A549 (cell line): ENCODE data around the gene AKAP6. TPM values are rescaled to one million over a fixed set of nuclear protein-coding genes. Genes with fewer than 3 reads are reported as not detected.
A peak's percentile ranks its signal among the peaks of the same experiment; 100 is the strongest.

Experiments
- ATAC-seq, 2 experiments: fragments of 200-7000 bp in 1 of 2; fragments of >200 bp in 1 of 2; cut with Nextera tagmentation in 1 of 2; cut with Tn5 transposase in 1 of 2; 3 replicates each; pipeline versions ENCODE4 v1.8.0 to v1.9.1; 2018 to 2020; ENCODE audit warnings: mild to moderate bottlenecking in 1 of 2, moderate library complexity in 1 of 2
- CTCF ChIA-PET: fragments of 300-600 bp; sonication (Branson Sonifier 250); formaldehyde crosslinking; extraction: SDS; loops from one replicate; lab custom pipeline; 2021; ENCODE audit warnings: antibody characterized with exemption, inconsistent platforms; lab: Yijun Ruan, JAX
- POLR2A ChIA-PET: fragments of 350-600 bp; formaldehyde crosslinking; extraction: SDS; loops from one replicate; lab custom pipeline; 2021; ENCODE audit warnings: antibody characterized with exemption, inconsistent platforms; lab: Yijun Ruan, JAX
- DNase-seq, 2 experiments: peaks; one replicate each; pipeline versions ENCODE4 v3.0.0 to v3.0.0-alpha.2; 2011 to 2016; ENCODE audit warnings: low read depth in 1 of 2, low spot score in 1 of 2
- FAIRE-seq: peaks from 2 replicates; lab custom pipeline; 2011; peaks lifted over from hg19 to GRCh38; lab: Jason Lieb, UNC
- H3K27ac ChIP-seq, 2 experiments: fragments of >200 bp; sonication (Bioruptor Twin); formaldehyde crosslinking; 3 replicates each; pipeline ENCODE4 v1.5.1; 2016 to 2017
- H3K4me1 ChIP-seq: fragments of >200 bp; sonication (Bioruptor Twin); formaldehyde crosslinking; 3 replicates; pipeline ENCODE4 v1.6.1; 2016
- H3K4me2 ChIP-seq: fragments of >200 bp; sonication (Bioruptor Twin); formaldehyde crosslinking; 3 replicates; pipeline ENCODE4 v1.6.1; 2016
- H3K4me3 ChIP-seq: fragments of >200 bp; sonication (Bioruptor Twin); formaldehyde crosslinking; 3 replicates; pipeline ENCODE4 v1.5.1; 2016
- H3K9me3 ChIP-seq: fragments of >200 bp; sonication (Bioruptor Twin); formaldehyde crosslinking; 3 replicates; pipeline ENCODE4 v1.6.1; 2016
- BCL3 ChIP-seq: fragments of >200 bp; sonication (Bioruptor Twin); formaldehyde crosslinking; IDR thresholded peaks from 3 replicates; pipeline ENCODE4 v1.6.1; 2016
- CBX8 ChIP-seq: fragments of 200-600 bp; sonication (generic); IDR thresholded peaks from 2 replicates; pipeline ENCODE4 v1.6.1; 2016
- CEBPB ChIP-seq, 2 experiments: fragments of >200 bp in 1 of 2; sonication (Bioruptor Twin) in 1 of 2; formaldehyde crosslinking in 1 of 2; IDR thresholded peaks; 2 replicates each; pipeline ENCODE4 v1.6.1; 2012 to 2016
- CHD4 ChIP-seq: fragments of 200-600 bp; sonication (generic); IDR thresholded peaks from 2 replicates; pipeline ENCODE4 v1.6.1; 2016; ENCODE audit warnings: antibody characterized with exemption, mild to moderate bottlenecking, borderline replicate concordance
- CTCF ChIP-seq: fragments of >200 bp; sonication (Bioruptor Twin); formaldehyde crosslinking; IDR thresholded peaks from 3 replicates; pipeline ENCODE4 v1.5.1; 2016
- E2F6 ChIP-seq: IDR thresholded peaks from 2 replicates; pipeline ENCODE4 v1.6.1; 2012; ENCODE audit warnings: low read depth, borderline replicate concordance
- FOSB ChIP-seq: fragments of 250-450 bp; sonication (Bioruptor Pico); IDR thresholded peaks from 2 replicates; pipeline ENCODE4 v1.5.0; 2020; ENCODE audit warnings: mild to moderate bottlenecking, moderate library complexity
- FOSL2 ChIP-seq, 2 experiments: fragments of 450-650 bp in 1 of 2; fragments of >200 bp in 1 of 2; sonication (Bioruptor Twin) in 1 of 2; formaldehyde crosslinking; IDR thresholded peaks; 2 replicates each; pipeline versions ENCODE4 v1.5.0 to v1.6.1; 2016 to 2020; ENCODE audit warnings: mild to moderate bottlenecking in 1 of 2, moderate library complexity in 1 of 2
- FOXS1 ChIP-seq: fragments of 250-450 bp; sonication (Bioruptor Pico); IDR thresholded peaks from 2 replicates; pipeline ENCODE4 v1.5.0; 2020; ENCODE audit warnings: mild to moderate bottlenecking, moderate library complexity
- GATA3 ChIP-seq: IDR thresholded peaks from 2 replicates; pipeline ENCODE4 v1.6.1; 2012; ENCODE audit warnings: borderline replicate concordance
- HDAC2 ChIP-seq: fragments of 200-600 bp; sonication (generic); IDR thresholded peaks from 2 replicates; pipeline ENCODE4 v1.6.1; 2016
- HMGXB4 ChIP-seq: fragments of 250-450 bp; sonication (Bioruptor Pico); IDR thresholded peaks from 2 replicates; pipeline ENCODE4 v1.5.0; 2021; ENCODE audit warnings: mild to moderate bottlenecking, moderate library complexity, borderline replicate concordance
- JUN ChIP-seq, 2 experiments: fragments of >200 bp; sonication (Bioruptor Twin); formaldehyde crosslinking; IDR thresholded peaks; 2 replicates in 1 of 2; 3 replicates in 1 of 2; pipeline ENCODE4 v1.6.1; 2016 to 2017
- MAFK ChIP-seq: fragments of 450-650 bp; IDR thresholded peaks from 2 replicates; pipeline ENCODE4 v1.6.1; 2014; ENCODE audit not compliant: partially characterized antibody
- NR3C1 ChIP-seq: fragments of >200 bp; sonication (Bioruptor Twin); formaldehyde crosslinking; IDR thresholded peaks from 3 replicates; pipeline ENCODE4 v1.6.1; 2017
- PBX3 ChIP-seq: IDR thresholded peaks from 2 replicates; pipeline ENCODE4 v1.6.1; 2012
- POLR2AphosphoS2 ChIP-seq: conservative IDR thresholded peaks from 2 replicates; pipeline ENCODE4 v1.6.1; 2012; ENCODE audit warnings: low read length, improper control_type of control experiment, inconsistent platforms
- RAD21 ChIP-seq, 2 experiments: fragments of >200 bp in 1 of 2; sonication (Bioruptor Twin) in 1 of 2; formaldehyde crosslinking in 1 of 2; IDR thresholded peaks in 1 of 2; conservative IDR thresholded peaks in 1 of 2; 2 replicates in 1 of 2; 3 replicates in 1 of 2; pipeline ENCODE4 v1.6.1; 2012 to 2018; ENCODE audit warnings: inconsistent platforms in 1 of 2
- SMC3 ChIP-seq: fragments of >200 bp; sonication (Bioruptor Twin); formaldehyde crosslinking; IDR thresholded peaks from 3 replicates; pipeline ENCODE4 v1.6.1; 2018; ENCODE audit warnings: inconsistent platforms
- ZNF302 ChIP-seq: fragments of 250-450 bp; sonication (Bioruptor Pico); IDR thresholded peaks from 2 replicates; pipeline ENCODE4 v1.9.0; 2021; ENCODE audit warnings: inconsistent platforms, mild to moderate bottlenecking, moderate library complexity
- ZSCAN20 ChIP-seq: fragments of 250-450 bp; sonication (Bioruptor Pico); IDR thresholded peaks from 2 replicates; pipeline ENCODE4 v1.8.0; 2022; ENCODE audit warnings: mild to moderate bottlenecking, moderate library complexity
- WGBS: methylation state at CpG from one replicate; pipeline ENCODE4 v1.1.6; 2017; ENCODE audit errors: missing lambda C conversion rate; 5-methylcytosine and 5-hydroxymethylcytosine counted together
- polyA plus RNA-seq, 4 experiments: library from polyadenylated mRNA; depleted of rRNA in 3 of 4; stranded (reverse); fragments of >200 nt; fragmentation: RNase III in 1 of 4; extraction: RNeasy Plus Mini Kit Qiagen cat#74134 plus additional on column Dnase treatment in 1 of 4; gene quantifications; 2 replicates in 3 of 4; 3 replicates in 1 of 4; pipeline ENCODE4 v1.2.3, GENCODE V29; 2011 to 2017

The AKAP6 gene
- polyA plus RNA-seq, 2 of the 4 experiments (the other 2 are of a cell fraction) = 0.27 to 1.9 TPM

- TF ChIP-seq MAFK = peak; percentile 33
- no peak for TF ChIP-seq NR3C1
- no peak for TF ChIP-seq FOSL2 (IDR thresholded peaks at IDR 0.05)
- TF ChIP-seq FOSL2 (CRISPR knock-in tag; IDR thresholded peaks at IDR 0.05) = peak; percentile 31; the same call in 1 of the 2 replicates
- H3K9me3 ChIP-seq = no peaks in the 10 kb centered on the region
- 4% methylated on average over 2 of the region's 2 CpGs for whole genome bisulfite sequencing
- ChIA-PET CTCF (interaction anchor here (1.0 to 1.5 kb wide), 6 partner anchors 32 to 218 kb away, joined by 3 to 9 read pairs (median 4); no protein-coding TSS in a partner anchor), POLR2A (interaction anchor here (0.6 kb wide), 1 partner anchor 32 kb away, joined by 5 read pairs; no protein-coding TSS in a partner anchor)
- FAIRE-seq = no peak
- H3K27ac ChIP-seq = peak overlapping the region; percentile 33 to 43; a peak in 4 of 6 replicates
- peak; percentile 61 to 73; a peak in 4 of 6 replicates for ATAC-seq
- peak in 1 of 2 experiments; percentile 45 for DNase-seq
- peak overlapping the region; percentile 58 for H3K4me2 ChIP-seq
- peaks cover 42% of the 10 kb centered on the region for H3K4me1 ChIP-seq
- no peak overlapping the region for H3K4me3 ChIP-seq
Observed at GRCh38 chr14:32468955-32469354, 139.9 kb downstream of the AKAP6 start.

GRCh38 chr14:32469388-32470160, 140.5 kb downstream of the AKAP6 start:
- ChIA-PET POLR2A (interaction anchor here (0.6 to 1.7 kb wide), 3 partner anchors 32 to 44 kb away, joined by 3 to 5 read pairs (median 5); no protein-coding TSS in a partner anchor), CTCF (interaction anchor here (0.5 to 1.6 kb wide), 18 partner anchors 9 to 985 kb away, joined by 3 to 9 read pairs (median 3); no protein-coding TSS in a partner anchor)
- FAIRE-seq (peak; percentile 70), ATAC-seq (peak in 1 of 2 experiments; percentile 71; a peak in 3 of 6 replicates), DNase-seq (peak; percentile 15 to 55)
- H3K4me3 ChIP-seq = no peak overlapping the region
- 9% methylated on average over 5 of the region's 5 CpGs for WGBS
- H3K9me3 ChIP-seq = no peaks in the 10 kb centered on the region
- TF ChIP-seq ZSCAN20 (CRISPR knock-in tag) (no peak), ZNF302 (CRISPR knock-in tag) (no peak), FOSB (no peak), RAD21 (conservative IDR thresholded peaks at IDR 0.05 in 1 of 2, IDR thresholded peaks at IDR 0.05 in 1 of 2) (peak; percentile 78 to 87), MAFK (no peak), CHD4 (no peak), FOXS1 (CRISPR knock-in tag) (no peak), CBX8 (no peak), CTCF (peak; percentile 80), SMC3 (peak; percentile 71), E2F6 (no peak), GATA3 (no peak), BCL3 (no peak), HMGXB4 (CRISPR knock-in tag) (no peak), POLR2AphosphoS2 (no peak), PBX3 (no peak), HDAC2 (no peak), JUN (IDR thresholded peaks at IDR 0.05) (no peak), CEBPB (IDR thresholded peaks at IDR 0.05) (no peak)
- peak overlapping the region; percentile 58 for H3K4me2 ChIP-seq
- peaks cover 48% of the 10 kb centered on the region for H3K4me1 ChIP-seq
- peak overlapping the region; percentile 33 to 43; a peak in 4 of 6 replicates for H3K27ac ChIP-seq
